DMS114 treated with DMSO at 0.1 percent for 48 hours (cell line): ENCODE data around the gene OTUD5.
"Not testable (repeated sequence)": the region's sequence is repeated elsewhere in the genome, so short reads cannot be mapped to it uniquely, and the experiment has no call there.

Experiments
- DNase-seq: peaks from one replicate; lab custom pipeline; 2025; ENCODE audit not compliant: unreplicated experiment; lab: John Stamatoyannopoulos, UW

Gene OTUD5, protein sequence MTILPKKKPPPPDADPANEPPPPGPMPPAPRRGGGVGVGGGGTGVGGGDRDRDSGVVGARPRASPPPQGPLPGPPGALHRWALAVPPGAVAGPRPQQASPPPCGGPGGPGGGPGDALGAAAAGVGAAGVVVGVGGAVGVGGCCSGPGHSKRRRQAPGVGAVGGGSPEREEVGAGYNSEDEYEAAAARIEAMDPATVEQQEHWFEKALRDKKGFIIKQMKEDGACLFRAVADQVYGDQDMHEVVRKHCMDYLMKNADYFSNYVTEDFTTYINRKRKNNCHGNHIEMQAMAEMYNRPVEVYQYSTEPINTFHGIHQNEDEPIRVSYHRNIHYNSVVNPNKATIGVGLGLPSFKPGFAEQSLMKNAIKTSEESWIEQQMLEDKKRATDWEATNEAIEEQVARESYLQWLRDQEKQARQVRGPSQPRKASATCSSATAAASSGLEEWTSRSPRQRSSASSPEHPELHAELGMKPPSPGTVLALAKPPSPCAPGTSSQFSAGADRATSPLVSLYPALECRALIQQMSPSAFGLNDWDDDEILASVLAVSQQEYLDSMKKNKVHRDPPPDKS

DNA sequence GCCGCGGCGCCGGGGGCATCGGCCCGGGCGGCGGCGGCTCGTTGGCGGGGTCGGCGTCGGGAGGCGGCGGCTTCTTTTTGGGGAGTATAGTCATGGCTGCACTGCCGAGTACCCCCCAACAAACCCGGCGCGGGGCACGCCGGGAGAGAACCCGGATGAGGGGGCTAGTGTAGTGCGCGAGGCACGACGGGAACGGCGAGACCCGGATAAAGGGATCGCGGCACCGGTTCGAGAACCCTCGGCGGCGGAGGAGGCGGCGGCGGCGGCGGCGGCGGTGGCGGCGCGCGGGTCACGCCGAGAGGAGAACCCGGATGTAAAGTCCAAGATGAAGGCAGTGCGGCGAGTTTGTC lies at the start of gene OTUD5:
Gene OTUD5, minus strand, starts transcription at position 131 of the 350 bp plus-strand sequence. Its CDS starts 37 bp downstream, at position 94.
- peak; percentile 59 for DNase-seq

DNA sequence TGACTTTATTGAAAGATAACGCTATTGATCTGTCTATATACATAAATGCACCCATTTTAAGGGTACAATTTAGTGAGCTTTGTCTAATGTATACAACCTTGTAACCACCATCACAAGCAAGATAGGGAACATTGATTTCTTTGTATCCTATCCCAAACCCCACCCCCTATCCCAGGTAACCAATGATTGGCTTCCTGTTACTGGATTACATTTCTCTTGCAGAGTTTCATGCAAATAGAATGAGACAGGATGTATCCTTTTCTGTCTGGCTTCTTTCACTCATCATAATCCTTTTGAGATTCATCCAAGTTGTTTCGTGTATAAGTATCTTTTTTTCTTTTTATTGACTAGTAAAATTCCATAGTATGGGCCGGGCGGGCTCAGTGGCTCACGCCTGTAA lies 46.3 kb upstream of the OTUD5 start:
- DNase-seq, result no peak

DNA sequence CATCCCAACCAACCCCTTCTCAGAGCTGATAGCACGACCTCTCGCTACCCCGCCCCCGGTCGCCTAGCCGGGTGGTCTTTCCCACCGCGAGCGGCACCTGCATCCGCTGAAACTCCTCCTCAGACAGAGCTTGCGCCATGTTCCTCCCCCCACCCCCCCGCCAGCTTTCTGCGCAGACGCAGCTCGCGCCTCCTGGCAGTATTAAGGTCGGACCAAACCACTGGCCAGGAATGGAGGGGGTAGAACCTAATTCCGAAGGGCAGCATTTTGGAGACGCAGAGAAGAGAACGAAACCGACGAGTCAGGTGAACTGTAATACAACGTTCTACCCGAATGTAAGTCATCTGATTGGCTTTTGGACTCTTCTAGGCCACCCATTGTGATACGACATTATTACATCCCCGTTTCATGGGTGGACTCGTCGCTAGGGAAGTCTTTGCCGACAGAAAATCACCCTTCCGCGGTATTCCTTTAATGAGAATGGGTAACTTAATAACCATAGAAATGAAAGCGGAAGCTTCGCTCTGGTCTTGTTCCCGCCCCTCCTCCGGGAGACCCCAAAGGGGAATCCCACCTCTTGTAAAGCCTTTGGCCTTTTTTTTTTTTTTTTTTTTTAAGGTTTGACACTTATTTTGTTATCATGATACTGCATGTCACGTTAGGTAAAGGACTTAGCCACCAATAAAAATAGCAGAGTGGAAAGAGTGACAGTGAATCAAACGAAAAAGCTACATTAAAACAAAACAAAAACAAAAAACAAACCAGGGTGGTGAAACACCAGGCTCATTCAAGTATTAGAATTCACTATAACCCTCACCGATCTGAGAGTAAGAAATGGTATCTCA lies 44.9 kb upstream of the OTUD5 start, which contains the start of gene GRIPAP1:
Gene GRIPAP1, minus strand, starts transcription at position 174 of the 845 bp plus-strand sequence. Its CDS starts 35 bp downstream, at position 139.
- peak; percentile 82 for DNase-seq

DNA sequence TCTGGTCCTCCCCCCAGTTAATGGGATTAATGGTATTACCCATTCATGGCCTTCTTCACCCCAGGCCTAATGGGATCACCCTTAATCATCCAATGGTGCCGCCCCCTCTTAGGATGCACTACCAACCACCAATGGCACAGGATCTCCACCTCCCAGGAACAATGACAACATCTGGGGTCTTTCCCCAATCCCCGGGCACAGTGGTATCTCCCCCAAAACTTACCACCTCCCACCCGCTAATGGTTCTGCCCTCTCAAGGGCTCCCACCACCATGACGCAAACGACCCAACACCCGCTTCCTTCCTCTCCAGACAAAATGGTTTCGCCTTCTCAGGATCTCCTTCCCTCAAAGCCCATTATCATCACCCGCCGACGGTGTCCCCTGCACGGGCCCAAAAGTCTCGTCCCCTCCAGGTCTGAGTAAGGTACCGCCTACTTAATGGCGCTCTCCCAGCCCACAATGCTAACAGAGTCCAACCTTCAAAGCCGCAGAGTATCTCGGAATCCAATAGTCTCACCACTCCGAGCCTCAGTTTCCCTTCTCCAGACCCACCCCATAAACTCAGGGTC lies 44.2 kb upstream of the OTUD5 start:
- DNase-seq, result no peak

DNA sequence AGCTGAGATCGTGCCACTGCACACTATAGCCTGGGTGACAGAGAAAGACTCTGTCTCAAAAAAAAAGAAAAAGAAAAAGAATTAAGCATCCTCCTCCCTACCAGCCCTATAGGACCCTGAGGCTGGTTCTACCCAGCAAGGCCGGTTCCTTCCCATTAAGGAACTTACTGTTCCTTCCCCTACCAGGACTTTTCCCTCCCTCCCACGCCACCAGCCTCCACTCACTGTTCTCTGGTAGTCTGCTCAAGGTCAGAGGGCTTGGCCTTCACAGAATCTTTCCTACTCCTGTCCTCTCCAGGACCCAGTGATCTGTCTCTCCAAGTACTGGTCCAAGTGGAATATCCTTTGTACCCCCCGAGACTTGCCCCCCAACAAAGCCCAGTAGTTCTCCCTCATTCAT lies 43.2 kb upstream of the OTUD5 start:
- no peak for DNase-seq

DNA sequence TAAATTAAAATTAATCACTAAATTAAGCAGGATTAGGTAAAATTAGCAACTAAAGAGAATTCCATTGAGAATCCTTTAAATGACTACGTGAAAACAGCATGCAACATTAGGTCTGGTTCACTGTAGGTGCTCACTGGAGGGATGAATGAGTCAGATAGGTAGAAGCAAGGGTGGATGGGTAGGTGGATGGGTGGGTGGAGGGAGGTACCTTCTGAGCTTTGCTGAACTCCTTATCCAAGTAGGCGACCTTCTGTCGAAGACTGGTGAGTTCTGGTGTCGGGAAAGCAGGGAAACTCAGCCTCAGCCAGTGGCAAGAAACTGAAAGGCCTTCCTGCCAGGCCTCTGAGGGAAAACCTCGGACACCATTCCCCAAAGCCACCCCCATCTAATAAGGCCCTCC lies 41.6 kb upstream of the OTUD5 start:
- no peak for DNase-seq

DNA sequence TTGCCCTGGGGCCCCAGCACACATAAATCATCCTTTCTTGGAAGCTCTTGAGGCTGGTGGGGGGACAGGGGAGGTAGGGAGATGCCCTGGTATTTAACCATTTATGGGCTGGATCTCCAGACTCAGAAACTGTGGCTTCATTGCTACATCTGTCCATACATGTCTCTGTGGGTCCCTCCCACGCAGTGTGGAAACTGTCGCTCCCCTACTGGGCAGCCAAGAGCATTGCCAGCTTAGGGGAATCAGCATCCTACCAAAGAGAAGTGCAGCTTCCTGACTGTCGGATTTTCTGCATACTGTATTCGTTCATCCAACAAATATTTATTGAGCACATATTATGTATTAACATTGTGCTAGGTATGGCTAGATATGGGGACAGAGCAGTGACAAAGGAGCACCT lies 41.0 kb upstream of the OTUD5 start:
- DNase-seq, result no peak

DNA sequence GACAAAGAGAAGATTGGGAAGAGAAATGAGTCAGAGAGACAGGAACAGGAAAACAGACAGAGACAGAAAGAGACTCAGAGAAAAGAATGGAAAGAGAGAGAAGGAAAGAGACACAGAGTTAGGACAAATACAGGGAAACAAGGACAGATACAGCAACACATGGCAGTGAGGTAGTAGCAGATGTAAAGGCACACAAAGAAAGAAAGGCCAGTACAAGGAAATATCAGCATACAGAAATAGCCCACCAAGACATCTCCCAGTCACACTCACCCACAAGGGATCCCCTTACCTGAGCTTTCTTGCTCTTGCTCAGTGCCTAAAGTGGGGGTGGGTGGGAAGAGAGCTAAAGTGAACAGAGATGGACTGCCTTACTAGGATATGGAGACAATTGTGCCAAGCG lies 40.5 kb upstream of the OTUD5 start:
- no peak for DNase-seq

DNA sequence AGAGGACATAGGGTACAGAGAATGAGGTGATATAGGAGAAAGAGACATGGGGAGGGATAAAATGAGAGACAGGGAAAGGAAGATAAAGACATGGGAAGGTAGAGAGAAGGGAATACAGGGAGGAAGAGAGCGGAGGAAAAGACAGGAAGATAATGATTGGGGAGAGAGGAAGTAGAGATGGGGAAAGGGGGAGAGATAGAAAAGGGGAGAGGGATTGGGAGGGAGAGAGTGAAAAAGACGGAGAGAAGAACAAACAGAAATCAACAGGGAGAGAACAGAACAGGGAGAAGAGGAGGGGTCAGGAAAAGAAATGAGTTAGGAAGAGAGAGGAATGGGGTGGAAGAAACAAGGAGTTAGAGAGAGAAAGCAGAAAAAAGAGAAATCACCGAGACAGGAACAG lies 40.0 kb upstream of the OTUD5 start:
- DNase-seq, result no peak

DNA sequence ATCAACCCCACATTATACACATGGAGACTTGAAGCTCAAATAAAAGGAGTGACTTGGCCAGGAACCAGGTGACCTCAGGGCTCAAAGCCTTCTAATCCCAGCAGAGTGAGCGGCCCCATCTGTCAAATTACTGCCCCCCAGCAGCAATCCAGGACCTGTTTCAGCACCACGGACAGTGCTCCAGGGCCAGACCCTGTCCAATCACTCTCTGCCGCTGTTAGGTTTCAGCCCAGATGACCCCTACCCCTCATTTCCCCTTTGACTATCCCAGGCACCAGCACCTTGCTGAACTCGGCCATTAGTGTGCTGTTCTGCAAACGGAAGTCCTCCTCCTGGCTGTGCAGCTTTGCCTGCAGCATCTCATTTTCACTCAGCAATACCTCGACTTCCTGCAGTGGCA lies 39.6 kb upstream of the OTUD5 start:
- no peak for DNase-seq

DNA sequence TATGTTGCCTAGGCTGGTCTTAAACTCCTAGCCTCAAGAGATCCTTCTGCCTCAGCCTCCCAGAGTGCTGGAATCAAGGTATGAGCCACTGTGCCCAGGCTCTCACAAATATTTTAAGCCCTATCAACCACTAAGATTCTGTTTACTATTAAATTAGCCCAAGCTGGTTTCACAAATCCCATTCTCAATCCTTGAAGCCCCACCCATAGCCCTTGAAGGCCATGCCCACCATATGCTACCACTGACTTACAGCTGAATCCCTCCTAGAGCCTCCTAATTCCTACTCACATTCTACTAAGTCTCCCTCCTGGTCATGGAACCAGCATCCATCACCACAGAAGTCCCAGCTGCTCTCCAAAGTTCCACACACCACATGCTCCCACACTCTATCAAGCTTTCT lies 34.9 kb upstream of the OTUD5 start:
- DNase-seq, result no peak

DNA sequence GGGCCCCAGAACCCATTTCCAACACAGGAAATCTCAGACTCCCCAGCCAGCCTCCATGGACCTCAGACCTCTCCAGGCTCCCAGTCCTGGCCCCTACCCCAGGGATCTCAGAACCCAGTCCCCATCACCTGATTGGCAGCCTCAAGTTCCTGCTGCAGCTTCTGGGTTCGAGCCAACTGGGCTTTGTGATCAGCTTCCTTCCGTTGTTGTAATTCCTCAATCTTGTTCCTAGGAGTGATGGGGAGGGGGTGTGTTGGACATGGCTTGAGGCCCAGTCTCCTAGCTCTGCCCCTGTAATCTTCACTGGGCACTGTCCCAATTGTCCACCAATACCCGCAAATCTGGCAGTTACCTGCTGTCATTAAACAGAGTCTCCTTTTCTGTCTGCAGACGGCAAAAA lies 32.1 kb upstream of the OTUD5 start:
- DNase-seq, result no peak

DNA sequence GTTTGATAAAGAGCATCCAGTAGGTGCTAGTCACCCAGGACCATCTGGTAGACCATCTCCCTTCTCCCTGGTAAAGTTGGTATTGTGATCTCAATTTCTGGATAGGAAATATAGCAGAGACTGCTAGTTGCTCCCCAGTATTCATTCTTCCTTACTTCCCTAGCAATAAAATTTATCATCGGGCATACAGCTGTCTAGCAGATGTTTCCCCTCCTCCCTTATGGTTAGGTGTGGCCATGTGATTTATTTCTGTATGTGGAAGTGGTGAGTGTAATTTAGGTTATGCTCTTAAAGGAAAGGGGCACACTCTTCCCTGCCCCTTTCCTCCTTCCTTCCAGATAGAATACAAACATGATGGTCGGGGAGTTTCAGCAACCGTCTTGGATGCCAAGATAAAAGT lies 26.5 kb upstream of the OTUD5 start:
- no peak for DNase-seq

DNA sequence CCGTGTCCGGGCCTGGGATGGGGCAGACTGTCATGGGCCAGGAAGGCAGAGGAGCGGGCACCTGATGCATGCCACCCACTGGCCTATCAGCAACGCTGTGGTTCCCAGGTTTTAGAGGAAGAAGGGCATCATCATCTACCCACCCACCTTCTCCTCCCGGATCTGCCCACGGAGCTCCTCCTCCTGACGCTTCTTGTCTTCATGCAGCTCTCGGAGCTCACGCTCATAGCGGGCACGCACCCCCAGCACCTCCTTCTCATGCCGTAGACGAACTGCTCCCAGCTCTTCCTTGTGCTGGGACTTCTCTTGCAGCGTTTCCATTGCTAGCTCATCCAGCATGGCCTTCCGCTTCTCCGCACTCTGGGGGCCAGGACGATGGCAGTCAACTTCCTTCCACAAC lies 25.7 kb upstream of the OTUD5 start:
- DNase-seq, result no peak

DNA sequence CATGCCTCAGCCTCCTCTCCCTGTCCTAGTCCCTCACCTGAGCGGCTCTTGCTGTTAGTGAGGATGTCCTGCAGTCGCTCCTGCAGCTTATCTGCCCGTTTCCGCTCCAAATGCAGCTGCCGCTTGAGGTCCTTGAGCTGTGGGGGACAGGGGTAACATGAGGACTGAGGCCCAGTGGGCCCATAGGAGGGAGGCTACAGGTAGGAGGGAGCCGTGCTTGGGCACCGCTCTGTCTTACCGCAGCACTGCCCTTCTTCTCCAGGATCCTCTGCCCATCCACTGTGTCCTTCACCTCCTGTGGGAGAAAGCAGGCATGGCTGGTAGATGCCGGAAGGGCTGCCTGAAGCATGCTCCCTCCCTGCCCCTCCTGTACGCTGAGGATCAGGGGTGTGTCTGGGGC lies 23.8 kb upstream of the OTUD5 start:
- DNase-seq, result no peak

DNA sequence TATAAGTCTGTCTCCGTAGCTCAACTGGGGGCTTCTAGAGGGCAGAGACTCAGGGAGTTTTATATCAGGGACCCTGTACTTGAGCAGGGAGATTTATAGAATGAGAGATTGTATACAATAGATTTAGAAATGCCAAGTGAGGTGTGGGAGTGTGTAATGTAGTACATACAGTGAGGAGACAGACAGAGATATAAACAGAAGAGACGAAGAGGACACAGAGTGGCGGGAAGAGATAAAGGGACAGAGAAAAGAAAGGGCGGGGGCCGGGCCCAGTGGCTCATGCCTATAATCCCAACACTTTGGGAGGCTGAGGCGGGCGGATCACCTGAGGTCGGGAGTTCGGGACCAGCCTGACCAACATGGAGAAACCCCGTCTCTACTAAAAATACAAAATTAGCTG lies 22.9 kb upstream of the OTUD5 start:
- DNase-seq, result not testable (repeated sequence)

DNA sequence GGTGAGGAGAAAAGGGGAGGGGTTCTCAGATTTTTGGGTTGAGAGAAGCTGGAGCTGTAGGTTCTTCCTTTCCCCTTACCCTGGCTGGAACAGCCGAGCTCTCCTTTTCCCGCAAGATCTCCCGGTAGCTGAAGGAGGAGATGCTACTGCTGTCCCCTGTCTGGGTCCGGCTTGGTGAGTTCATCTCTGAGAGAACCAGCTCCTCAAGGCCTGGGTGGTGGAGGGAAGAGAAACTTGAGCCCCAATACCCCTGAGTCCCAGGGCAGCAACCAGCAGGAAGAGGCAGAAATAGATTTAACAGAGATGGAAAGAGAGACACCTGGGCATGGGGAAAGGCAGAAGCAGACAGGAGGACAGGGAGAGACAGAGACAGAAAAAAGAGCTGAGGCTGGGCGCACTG lies 20.8 kb upstream of the OTUD5 start:
- no peak for DNase-seq

DNA sequence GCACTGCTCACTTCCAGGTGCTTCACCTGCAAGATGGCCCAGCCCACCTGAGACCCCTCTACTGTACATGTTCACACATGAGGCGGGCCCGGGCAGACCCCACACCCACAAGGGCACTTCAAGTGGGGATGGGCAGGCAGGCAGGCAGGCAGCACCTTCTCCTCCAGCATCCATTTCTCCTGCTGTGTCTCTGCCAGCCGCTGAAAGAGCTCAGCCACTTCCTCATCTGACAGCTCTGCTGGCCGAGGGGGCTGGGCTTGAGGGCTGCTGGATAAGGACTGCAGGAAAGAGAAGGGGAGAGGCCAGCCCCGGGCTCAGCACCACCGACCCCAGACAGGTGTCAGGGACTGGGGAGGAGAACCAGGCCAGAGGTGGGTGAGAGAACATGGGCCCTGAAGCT lies 18.7 kb upstream of the OTUD5 start:
- DNase-seq, result no peak

DNA sequence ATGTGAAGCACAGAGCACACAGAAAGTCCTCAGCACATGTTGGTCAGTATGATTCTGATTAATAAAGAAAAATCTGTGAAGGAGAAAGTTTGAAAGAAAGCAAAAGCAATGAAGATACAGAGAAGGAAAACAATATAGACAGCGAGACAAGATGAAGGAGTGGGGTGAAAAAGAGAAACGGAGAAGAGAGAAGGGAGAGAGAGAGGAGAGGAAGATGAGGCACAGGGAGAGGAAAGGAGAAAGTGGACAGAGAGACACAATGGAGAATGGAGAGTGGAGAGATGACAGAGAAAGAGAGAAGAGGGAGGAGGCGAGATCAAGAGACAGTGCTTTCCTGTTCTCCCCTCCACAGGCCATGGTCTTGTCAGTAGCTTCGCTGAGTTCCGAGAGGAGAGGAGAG lies 18.1 kb upstream of the OTUD5 start:
- DNase-seq, result no peak

DNA sequence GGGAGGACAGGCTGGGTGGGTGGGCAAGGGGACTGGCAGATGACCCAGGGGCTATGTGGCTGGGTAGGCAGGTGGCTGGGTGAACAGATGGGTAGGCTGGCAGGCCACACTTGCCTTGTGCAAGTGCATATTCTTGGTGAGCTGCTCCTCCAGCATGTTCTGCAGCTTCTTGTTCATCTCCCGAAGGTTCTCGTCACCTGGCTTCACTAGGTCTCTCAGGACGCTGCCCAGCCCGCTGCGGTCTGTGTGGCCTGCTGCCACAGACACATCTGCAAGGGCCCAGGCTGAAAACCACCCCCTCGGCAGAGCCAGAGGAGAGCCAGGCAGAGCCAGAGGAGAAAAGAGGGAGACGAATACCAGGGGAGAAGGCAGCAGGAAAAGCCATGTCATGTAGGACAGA lies 17.6 kb upstream of the OTUD5 start:
- DNase-seq, result no peak

DNA sequence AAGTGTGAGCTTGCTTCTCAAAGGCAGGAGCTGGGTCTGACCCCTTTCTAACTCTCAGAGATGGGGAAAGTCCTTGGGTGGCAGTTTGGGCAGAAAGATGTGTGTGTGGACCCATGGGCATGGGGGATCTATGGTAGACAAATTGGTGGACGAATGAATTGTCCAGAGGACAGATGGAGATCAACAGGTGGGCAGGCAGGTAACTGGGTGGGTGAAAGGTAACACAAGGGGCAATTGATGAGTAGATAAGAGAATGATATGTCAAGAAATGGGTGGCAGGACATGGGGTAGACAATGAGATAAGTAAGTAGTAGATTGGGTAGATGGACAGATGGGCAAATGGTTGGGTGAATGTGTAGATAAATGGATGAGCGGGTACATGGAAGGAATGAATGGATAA lies 17.2 kb upstream of the OTUD5 start:
- DNase-seq, result no peak

DNA sequence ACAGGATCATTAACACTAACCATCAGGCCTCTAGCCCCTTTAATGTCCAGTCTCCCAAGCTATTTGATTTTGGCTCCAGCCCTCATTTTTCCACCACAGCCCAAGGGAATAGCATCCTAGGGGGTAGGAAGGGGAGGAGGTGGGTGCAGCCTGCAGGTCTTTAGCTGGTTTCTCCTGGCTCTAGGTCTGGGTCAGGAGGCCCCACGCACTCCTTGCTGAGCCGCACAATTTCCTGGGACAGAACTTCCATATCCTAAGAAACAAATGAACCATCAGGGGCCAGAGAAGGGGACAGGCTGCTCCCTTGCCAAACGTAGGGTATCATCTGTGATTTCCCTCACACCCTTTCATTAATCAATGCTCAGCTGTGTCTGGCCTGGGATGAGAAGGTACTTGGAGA lies 16.6 kb upstream of the OTUD5 start:
- no peak for DNase-seq
